ENCODE data around the gene TEX26.

TEX26 gene

DNA sequence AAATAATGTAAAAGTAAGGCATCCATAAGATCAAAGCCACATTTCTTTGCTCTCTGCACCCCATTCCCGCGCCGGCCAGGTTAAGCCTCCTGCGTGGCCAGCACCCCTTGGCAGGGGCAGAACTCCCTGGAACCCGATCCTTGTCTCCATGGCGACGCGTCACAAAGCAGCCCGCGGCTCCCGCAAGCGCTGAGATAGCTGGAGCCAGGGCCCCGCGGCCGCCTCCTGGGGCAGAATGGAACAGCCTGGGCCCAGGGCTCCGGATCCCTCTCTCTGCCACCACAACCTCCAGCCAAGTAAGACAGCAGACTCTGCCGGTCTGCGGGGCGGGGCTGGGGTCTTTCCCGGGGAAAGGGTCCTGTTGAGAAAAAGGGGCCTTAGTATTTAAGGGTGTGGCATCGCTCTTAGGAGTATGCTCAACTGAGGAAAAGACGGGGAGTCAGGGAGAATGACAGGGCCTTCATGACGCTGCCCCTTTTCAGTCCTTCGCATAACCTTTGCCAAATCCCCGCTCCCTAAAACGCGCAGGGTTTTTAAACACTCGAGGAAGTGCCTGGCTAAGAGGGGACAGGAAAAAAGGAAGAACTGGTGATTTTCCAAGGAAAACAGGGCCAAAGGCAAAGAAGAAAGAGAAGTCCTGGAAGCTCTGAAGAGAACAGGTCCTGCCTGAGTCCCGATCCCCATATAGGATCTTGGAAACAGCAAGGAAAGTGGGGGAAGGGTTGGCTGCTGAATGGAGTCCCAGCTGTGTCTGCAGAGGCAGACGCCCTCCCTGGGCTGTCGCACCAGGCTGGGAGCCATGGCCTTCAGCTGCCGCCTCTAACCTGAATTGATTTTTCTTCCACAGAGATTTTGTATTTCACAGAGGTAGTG lies at the start of gene TEX26:
TEX26 (plus strand) TSS at position 176 of the 873 bp plus-strand sequence; CDS start at position 236, 60 bp downstream.
- no peak for DNase-seq (ENCODE audit: low spot score)

DNA sequence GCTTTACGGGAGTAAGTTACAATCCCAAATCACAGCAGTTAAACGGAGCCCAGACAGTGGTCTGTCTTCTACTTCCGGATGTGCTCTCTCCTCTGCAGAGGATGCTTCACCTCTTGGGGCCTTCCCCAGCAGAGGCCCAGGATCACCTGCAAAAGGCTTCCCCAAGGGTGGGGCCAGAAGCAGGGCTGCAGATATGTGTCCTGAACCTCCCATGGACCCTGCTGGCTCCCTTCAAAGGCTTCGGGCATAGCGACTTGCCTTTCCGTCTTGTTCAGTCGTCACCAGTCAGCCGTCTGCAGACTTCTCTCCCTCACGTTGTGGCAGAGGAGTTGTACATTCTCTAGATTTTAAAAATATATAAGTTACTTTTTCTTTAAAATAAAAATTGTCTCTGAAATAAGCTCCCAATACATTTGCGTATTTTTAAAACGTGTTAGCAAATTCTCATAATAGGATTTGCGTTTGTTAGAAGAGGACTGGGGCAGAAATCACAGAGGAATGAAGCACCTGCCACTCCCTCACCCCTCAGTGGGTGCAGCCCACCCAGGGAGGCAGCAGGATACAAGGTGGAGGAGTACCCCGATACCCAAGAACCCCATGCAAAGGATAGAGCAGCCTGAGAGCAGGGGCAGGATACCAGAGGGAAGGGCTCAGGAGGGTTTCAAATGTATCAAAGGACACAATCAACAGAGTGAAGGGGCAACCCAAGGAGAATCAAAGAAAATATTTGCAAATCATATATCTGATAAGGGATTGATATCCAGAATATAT lies 49.3 kb upstream of the TEX26 start:
- DNase-seq (ENCODE audit: low spot score), result no peak

DNA sequence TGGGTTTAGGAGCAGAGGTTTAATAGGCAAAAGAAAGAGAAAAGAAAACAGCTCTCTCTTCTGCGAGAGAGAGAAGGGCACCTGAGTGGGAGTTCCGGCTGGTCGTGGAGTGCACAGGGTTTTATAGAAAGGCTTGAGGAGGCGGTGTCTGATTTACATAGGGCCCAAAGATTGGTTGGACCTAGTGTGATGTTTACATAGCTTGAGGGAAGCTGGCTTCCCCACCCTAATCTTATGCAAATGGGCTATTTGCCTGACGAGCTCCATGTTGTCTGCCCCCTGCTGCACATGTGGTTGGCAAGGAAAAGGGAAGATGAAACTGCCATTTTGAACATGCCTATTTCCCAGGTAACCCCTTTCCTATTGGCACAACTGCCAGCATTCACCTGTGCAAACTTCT lies 47.9 kb upstream of the TEX26 start:
- no peak for DNase-seq (ENCODE audit: low spot score)

DNA sequence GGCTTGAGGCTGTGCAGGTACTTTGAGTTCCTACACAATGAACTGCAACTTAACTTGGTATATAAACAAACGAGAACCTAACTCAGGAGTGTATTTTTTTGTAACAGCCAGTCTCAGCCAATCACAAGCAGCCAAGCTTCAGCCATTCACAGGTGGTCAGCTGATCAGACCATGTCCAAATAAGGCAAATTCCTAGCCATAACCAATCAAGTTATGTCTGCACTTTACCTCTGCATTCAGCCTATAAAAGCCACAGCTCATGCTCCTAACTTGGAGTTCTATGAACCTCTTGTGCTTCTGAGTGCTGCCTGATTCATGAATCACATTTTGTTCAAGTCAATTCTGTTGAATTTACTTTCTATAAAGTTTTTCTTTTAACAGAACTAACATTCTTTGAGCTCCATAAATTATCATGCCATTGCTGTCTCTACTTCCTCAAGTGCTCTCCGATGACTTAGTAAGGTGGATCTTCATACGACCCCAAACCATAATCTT lies 43.2 kb upstream of the TEX26 start:
- DNase-seq (ENCODE audit: low spot score), result no peak

DNA sequence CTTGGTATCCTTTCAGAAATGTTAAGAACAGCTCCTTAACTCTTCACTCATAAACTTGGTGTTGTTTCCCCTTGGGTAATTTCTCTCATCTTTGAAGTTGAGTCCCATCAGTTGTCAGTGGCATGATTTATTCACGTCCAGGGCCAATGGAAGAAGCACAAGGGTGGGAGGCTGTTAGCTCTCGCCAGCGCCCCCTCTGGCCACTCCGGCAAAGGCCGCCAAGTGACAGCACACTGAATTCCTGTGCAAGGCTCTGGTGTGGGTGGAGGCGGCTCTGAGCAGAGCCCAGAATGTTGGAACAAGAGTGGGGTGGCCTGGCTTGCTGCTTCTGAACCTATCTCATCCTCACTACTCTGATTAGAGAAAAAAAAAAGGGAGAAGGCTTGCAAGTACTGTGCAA lies 39.5 kb upstream of the TEX26 start:
- peak; percentile 41 for DNase-seq (ENCODE audit: low spot score)

DNA sequence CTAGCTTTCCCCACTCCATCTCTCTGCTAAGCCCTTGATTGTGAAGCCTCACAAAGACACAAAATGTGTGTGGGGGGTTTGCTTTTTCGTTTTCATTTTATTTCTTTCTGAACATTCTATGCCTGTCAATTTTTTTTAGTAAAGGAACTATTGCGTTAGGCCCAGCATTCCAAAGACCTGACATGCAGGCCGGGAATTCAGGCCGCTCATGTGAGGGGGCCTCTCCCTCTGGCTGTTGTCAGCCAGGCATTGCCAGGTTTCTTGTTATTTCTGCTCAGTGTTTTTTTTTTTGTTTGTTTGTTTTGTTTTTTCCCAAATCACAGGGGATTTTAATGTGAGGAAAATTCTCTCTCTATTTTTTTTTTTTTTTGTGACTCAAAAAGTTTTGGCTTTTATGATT lies 36.7 kb upstream of the TEX26 start:
- no peak for DNase-seq (ENCODE audit: low spot score)

DNA sequence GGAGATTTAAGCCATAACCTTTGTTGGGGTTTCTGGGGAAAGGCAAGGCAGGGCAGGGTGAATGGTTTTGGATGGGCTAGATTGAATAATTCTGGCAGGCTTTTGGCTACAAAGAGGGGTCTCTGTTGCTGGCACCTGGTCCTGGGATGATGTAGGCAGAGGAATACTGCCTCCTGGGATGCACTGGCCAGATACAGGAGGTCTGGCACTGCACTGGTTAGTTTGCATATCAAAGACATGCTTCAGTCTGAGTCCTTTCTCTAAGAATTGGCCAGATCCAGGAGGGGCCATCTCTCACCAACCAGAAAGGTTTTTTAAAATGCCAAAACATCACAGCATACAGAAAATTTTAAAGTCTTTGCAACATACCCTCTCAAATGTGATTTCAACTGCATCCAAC lies 34.4 kb upstream of the TEX26 start:
- no peak for DNase-seq (ENCODE audit: low spot score)

DNA sequence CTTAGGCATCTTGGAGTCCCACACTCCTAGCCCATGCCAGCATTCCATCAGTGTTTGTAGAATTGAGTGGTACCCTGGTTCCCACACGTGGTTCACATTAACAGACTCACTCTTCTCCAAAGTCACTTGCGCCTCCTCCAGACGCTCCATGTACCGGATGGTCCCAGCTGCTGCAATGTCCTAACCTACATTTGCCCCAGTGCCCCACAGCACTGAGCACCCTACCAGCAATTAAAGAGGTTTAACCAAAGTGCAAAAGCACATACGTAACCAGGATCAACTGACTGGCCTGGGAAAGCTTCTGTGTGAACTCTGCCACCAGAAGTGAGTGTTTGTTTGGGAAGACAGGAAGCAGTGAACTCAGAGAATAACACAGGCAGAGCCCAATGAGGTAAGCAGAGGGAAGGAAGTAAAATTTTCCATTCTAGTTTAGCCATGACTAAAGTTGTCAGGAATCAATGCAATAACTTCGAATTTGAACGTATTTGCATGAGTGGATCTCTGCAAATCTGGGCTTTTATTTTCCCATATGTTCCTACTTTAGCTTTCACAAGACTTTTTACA lies 33.7 kb upstream of the TEX26 start:
- DNase-seq (ENCODE audit: low spot score), result peak; percentile 15

DNA sequence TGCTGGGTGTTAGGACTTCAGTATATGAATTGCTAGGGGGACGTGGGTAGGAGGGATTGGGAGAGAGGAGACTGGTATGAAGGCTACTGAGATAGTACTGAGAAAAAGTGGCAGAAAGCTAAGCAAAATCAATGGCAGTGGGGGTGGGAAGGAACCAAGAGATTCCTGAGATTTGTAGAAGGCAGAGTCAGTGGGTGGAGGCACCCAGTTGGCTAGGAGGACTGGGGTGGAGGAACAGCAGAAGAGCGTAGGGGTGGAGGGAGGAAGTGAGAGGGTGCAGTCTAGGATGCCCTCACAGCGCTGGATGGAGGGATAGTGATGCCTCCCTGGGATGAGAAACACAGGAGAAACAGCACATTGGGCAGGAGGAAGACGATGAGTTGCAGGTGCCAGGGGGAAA lies 32.0 kb upstream of the TEX26 start:
- DNase-seq (ENCODE audit: low spot score), result no peak

DNA sequence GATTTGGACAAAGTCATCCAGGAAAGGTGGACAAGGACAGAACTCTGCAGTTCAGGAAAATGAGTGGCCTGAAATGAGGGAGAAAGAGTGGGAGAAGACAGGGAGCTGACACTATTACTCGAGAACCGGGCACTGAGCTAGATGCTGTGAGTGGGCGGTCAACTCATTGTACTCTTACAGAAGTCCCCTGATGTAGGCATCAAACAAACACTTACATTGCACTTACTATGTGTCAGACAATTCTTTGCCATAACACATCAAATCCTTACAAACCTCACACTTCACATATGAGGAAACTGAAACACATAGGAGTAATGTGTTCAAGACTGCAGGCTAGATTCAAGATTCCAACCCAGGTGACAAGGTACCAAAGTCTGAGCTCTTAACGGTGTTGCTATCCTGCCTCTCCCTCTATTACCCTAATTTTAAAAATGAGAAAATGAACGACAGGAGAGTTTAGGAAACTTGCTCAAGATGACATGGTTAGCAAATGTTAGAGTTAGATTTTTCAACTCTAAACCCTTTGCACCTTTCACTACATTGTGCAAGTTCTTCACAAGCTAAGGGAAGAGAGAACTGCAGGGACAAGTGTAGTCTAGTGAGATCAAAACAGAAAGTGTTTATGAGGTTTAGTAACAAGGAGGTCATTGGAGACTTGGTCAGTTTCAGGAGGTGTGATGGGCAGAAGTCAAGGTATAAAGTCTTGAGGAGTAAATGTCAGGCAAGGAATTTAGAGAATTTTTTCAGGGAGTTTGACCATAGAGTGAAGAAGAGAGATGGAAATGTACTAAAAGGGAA lies 31.3 kb upstream of the TEX26 start:
- DNase-seq (ENCODE audit: low spot score), result no peak

DNA sequence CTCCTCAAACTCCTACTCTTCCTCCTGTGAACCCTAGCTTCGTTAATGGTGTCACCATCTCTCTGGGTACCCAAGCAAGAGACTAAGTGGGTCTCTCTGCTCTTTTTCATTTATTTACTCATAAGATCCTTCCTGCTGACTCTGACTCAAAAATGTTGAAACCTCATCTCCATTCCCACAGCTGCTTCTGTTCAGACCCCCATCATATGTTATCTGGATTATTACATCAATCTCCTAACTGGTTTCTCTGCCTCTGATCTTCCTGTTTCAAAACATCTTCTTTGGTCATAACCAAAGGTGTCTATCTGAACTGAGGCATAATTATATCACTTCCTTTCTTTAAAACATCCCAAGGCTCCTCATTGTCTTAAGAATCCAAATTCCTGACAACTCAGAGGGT lies 28.4 kb upstream of the TEX26 start:
- no peak for DNase-seq (ENCODE audit: low spot score)

DNA sequence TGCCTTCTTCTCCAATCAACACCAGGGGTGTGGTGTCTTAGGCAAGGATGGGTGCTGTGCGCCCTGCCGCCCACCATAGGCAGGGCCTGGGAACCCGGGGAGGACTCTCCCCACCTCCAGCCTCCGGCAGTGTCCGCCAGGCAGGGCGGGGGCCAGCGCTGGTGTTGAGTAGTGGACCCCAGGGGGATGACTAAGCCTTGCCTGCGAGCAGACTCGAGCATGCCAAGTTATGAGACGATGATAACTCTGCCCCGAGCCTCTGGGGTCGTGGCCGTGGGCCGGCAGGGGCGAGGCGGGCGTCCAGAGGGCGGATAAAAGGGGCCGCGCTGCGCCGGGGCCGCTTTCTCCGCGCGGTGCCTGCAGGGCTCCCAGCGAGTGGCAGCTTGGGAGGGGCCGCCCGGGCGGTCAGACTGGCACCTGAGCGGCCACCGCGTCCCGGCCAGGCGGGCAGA lies 26.5 kb upstream of the TEX26 start, which contains the start of gene MEDAG:
MEDAG (plus strand) TSS at position 340 of the 452 bp plus-strand sequence. CDS start 245 bp downstream, outside the sequence.
- DNase-seq (ENCODE audit: low spot score), result no peak

DNA sequence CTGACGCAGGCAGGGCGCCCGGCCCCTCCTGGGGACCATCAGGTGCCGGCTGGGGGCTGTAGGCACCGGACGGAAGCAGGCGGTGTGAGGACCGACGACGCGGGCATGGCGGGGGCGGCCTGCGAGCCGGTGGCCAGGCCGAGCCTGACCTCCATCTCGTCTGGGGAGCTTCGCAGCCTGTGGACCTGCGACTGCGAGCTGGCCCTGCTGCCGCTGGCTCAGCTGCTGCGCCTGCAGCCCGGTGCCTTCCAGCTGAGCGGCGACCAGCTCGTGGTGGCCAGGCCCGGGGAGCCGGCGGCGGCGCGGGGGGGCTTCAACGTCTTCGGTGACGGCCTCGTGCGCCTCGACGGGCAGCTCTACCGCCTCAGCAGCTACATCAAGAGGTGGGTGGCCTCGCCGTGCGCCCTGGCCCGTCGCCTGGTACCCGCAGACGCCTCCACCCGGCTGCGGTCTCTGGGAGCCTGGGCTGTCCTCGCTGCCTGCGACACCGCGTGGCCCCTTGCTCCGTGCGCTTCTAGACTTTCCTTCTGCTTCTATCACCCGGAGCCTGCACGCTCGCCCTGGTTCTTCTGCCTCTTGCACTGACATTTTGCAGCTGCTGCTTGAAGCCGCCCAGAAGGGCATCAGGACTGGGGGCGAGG lies 25.9 kb upstream of the TEX26 start:
- no peak for DNase-seq (ENCODE audit: low spot score)

DNA sequence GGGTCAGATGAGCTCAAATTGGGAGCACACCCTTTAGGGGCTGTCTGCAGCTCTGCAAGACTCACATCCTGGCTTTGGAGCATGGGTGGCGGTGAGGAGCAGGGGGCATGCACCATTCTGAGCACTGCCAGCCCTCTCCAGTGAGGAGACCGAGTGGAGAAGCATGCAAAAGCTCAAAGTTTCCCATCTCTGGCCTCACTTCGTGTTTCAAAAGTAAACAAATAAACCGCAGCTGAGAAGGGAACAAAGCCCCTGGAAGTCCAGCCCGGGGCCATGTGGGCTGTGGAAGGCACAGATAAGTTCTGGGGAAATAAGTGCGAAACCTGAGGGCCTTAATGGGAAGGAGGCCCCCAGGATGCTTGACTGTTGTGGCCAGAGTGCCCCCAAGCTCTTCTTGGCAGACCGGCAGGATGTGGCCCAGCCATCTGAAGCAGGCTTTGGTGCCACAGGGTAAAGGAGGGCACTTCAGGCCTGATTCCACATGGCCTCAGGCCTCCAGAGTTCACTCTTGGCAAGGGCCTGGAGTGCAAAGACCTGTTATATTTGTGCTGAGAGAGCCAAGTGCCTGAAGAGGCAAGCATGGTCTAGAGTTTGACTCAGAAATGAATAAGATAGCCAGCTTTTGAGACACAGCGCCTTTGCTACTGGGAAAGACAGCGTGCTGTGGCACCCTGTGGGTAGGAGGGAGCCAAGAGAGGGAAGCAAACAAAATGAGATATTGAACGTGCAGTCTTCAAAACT lies 25.2 kb upstream of the TEX26 start:
- DNase-seq (ENCODE audit: low spot score), result no peak

DNA sequence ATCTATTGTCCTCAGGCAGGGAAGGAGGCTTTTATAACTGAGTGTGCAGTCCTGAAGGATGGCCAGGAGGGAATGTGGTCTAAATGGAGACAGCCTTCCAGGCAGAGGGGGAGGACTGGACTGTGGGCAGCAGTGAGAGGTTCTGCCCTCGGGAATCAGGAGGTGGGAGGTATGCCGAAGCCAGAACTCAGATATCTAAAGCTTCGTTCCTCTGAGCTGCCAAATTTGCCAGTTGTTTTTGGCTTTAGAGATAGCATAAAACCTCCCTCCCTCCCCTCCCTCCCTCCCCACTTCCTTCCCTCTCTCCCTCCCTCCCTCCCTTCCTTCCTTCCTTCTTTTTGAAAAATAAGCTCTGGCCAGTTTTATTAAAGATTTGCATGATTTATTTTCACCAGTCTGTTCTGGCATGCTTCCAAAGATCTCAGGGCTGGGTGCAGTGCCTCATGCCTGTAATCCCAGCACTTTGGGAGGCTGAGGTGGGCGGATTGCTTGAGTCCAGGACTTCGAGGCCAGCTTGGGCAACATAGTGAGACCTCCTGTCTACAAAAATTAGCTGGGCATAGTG lies 24.0 kb upstream of the TEX26 start:
- no peak for DNase-seq (ENCODE audit: low spot score)

DNA sequence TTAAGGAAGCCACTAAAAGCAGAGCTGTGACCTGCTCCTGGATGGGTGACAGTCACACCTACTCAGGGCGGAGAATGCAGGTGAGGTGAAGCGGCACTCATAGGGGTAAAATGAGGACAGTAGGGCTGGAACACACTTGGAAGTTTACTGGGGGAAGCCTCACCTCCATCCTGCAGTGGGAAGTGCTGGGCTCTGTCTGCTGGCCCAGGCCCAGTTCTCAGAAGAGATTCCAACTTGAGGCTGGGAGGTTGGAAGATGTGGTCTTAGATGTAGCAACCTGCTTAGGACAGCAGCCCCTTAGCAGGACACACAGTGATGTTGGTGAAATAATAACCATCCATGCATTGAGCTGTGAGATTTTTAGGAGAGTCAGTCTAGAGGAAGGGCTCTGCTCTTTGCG lies 21.8 kb upstream of the TEX26 start:
- no peak for DNase-seq (ENCODE audit: low spot score)

DNA sequence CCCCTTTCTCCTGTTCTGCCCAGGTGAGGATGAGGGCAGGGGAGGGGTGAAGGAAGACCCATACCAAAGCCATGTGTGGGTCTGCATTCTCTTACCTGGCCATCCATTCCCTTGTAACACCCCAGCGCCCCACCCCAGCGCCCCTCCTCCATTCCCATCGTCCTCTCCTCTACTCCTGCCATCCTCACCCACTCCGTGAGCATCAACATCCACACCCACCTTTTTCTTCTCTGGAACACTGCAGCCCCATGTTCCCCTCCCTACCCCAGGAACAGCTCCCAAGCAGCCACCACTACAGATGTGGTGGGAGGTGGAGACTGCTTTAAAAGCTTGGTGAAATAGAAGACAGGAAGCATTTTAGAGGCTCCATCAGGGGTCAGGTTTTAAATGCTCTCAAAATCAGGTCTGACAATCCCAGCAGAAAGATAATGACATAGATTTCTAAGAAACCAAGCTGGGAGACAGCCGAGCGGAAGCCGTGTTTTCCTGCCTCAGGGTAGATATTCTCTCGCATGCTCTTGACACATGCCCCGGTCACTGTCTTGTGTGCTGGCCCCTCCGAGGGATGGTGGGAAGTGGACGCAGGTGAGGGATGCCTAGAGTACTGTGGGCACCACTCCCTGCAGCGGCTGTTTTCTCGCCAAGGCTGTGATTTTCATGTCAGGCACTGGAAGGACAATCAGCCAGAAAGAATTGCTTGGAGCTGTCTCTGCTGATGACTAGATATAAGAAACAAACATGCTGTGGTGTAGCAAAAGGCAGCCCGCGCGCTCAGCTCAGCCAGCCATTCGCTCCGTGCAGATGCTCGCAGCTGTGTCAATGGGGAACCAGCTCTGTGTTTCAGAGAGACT lies 16.5 kb upstream of the TEX26 start:
- DNase-seq (ENCODE audit: low spot score), result no peak

DNA sequence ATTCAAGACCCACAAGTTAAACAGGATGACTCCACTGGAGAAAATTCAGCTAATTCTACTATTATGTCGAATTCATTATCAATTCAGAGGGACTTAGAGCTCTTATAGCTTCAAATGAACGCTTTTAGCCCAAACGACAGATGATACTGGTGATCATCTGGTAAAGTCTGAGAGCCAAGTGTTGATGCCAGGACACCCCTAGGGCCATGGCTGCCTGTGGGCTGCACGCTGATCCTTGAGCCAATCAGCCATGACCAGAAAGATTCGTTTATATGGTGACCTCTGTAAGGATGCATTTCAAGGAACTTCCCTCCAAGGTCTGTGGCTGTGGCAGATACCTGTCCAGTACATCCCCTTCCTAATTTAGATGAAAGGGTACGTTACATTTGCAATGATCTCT lies 15.5 kb upstream of the TEX26 start:
- no peak for DNase-seq (ENCODE audit: low spot score)
